Lower lobe of right lung (tissue), 2 donors: ENCODE data around the gene SRRM2. TPM values are rescaled to one million over a fixed set of nuclear protein-coding genes. Genes with fewer than 3 reads are reported as not detected.
A peak's percentile ranks its signal among the peaks of the same experiment; 100 is the strongest.

Source experiments
- ATAC-seq, 2 donors: fragments of 200-7000 bp; cut with Tn5 transposase; one replicate each; pipeline ENCODE4 v1.9.1; 2020 to 2022; ENCODE audit warnings: mild to moderate bottlenecking in 2 of 2, moderate library complexity in 2 of 2
- DNase-seq: peaks from one replicate; pipeline ENCODE4 v3.0.0-alpha.2; 2020
- H3K27ac ChIP-seq: fragments of 200-600 bp; one replicate; pipeline ENCODE4 v1.8.0; 2022
- H3K27me3 ChIP-seq: fragments of 200-600 bp; one replicate; pipeline ENCODE4 v1.8.0; 2022; ENCODE audit warnings: low read depth
- H3K36me3 ChIP-seq: fragments of 200-600 bp; one replicate; pipeline ENCODE4 v1.8.0; 2022; ENCODE audit warnings: mild to moderate bottlenecking
- H3K4me1 ChIP-seq: fragments of 200-600 bp; one replicate; pipeline ENCODE4 v1.8.0; 2022
- H3K4me3 ChIP-seq: fragments of 200-600 bp; one replicate; pipeline ENCODE4 v1.8.0; 2022; ENCODE audit warnings: mild to moderate bottlenecking
- H3K9me3 ChIP-seq: fragments of 200-600 bp; one replicate; pipeline ENCODE4 v1.8.0; 2022
- CTCF ChIP-seq: fragments of 200-600 bp; IDR thresholded peaks from one replicate; pipeline ENCODE4 v1.8.0; 2022; ENCODE audit warnings: antibody characterized with exemption, mild to moderate bottlenecking
- intact Hi-C: fragments of 100-400 bp; cut with DNase I; formaldehyde crosslinking; loops from one replicate; pipeline ENCODE4 v1.11.0; 2022
- long read RNA-seq: library from polyadenylated mRNA; unstranded; transcript quantifications from one replicate; pipeline ENCODE4 v2.0.0, GENCODE V29; 2021
- total RNA-seq: library from RNA; stranded (reverse); fragmentation: NEBNext Ultra II Directional; extraction: Animal tissue kit (Norgen Biotek cat#: 25700); gene quantifications from one replicate; pipeline ENCODE4 v1.2.1, GENCODE V29; 2021
- donor health status: DM: no; HTN: yes; CAD: no; lungs with severe emphysema.

Gene SRRM2
- total RNA-seq = 659 TPM
- long read RNA-seq, transcript SRRM2-213 (2 exons, 732 nt) = minor isoform, 5 of 367 reads
- long read RNA-seq, transcript SRRM2-218 (3 exons, 1,759 nt) = minor isoform, 6 of 367 reads
- long read RNA-seq, transcript SRRM2-212 (2 exons, 1,118 nt) = minor isoform, 5 of 367 reads
- long read RNA-seq, transcript SRRM2-226 (4 exons, 461 nt) = major isoform, 15 of 367 reads
- long read RNA-seq, partial matches to known transcripts = 278 of 367 reads
- long read RNA-seq, other reads (novel, unspliced or antisense) = 52 of 367 reads

- Histone ChIP-seq H3K27me3 (no peaks in the 10 kb centered on the region), H3K4me1 (peaks cover 38% of the 10 kb centered on the region), H3K27ac (peak within 1 kb of the TSS; percentile 99), H3K4me3 (peak within 1 kb of the TSS; percentile 92), H3K36me3 (peaks cover 10% of the 10 kb centered on the region), H3K9me3 (no peaks in the 10 kb centered on the region)
- DNase-seq = peak; percentile 96
- no peak for TF ChIP-seq CTCF
- peak; percentile 96 to 97 for ATAC-seq
- intact Hi-C loops = no loop called here
Observed at GRCh38 chr16:2752035-2752849, at the start of gene SRRM2. Gene SRRM2, plus strand, starts transcription at chr16:2752638. Its CDS starts 3,727 bp downstream, at chr16:2756365.

- peaks cover 93% of the 10 kb centered on the region for H3K36me3 ChIP-seq
- ATAC-seq (no peak), DNase-seq (no peak)
- H3K27me3 ChIP-seq = no peaks in the 10 kb centered on the region
- no peaks in the 10 kb centered on the region for H3K4me1 ChIP-seq
- TF ChIP-seq CTCF = no peak
- H3K4me3 ChIP-seq = no peak overlapping the region
- no peaks in the 10 kb centered on the region for H3K9me3 ChIP-seq
- intact Hi-C loops = no loop called here
- no peak overlapping the region for H3K27ac ChIP-seq
Observed at GRCh38 chr16:2702871-2703745, 49.3 kb upstream of the SRRM2 start.

- Histone ChIP-seq H3K4me1 (no peaks in the 10 kb centered on the region), H3K4me3 (no peak overlapping the region), H3K9me3 (no peaks in the 10 kb centered on the region), H3K36me3 (peaks cover 93% of the 10 kb centered on the region), H3K27ac (no peak overlapping the region), H3K27me3 (no peaks in the 10 kb centered on the region)
- intact Hi-C loops = no loop called here
- ATAC-seq (no peak), DNase-seq (no peak)
- no peak for TF ChIP-seq CTCF
Observed at GRCh38 chr16:2704166-2704982, 48.1 kb upstream of the SRRM2 start.

- Histone ChIP-seq H3K4me3 (no peak overlapping the region), H3K36me3 (peaks cover 93% of the 10 kb centered on the region), H3K27me3 (no peaks in the 10 kb centered on the region), H3K9me3 (no peaks in the 10 kb centered on the region), H3K4me1 (no peaks in the 10 kb centered on the region), H3K27ac (no peak overlapping the region)
- intact Hi-C loops = no loop called here
- ATAC-seq = no peak
- DNase-seq = no peak
- TF ChIP-seq CTCF = no peak
Observed at GRCh38 chr16:2704983-2705275, 47.5 kb upstream of the SRRM2 start.

GRCh38 chr16:2705351-2705750, 47.1 kb upstream of the SRRM2 start:
- H3K9me3 ChIP-seq = no peaks in the 10 kb centered on the region
- ATAC-seq (no peak), DNase-seq (no peak)
- no peaks in the 10 kb centered on the region for H3K4me1 ChIP-seq
- H3K36me3 ChIP-seq = peaks cover 93% of the 10 kb centered on the region
- no peak for TF ChIP-seq CTCF
- no peak overlapping the region for H3K4me3 ChIP-seq
- H3K27ac ChIP-seq = no peak overlapping the region
- no peaks in the 10 kb centered on the region for H3K27me3 ChIP-seq
- intact Hi-C loops = no loop called here
